Measurements from ENCODE around the gene WIPF2.

GRCh38 chr17:40325156-40326013 is 106.3 kb downstream of the WIPF2 start:
- TF ChIP-seq CTCF (IDR thresholded peaks at IDR 0.05) (no peak), POLR2A (IDR thresholded peaks at IDR 0.05) (no peak), POLR2AphosphoS5 (IDR thresholded peaks at IDR 0.05) (no peak)
